ENCODE results near the gene PRDM16. TPM values are rescaled to one million over a fixed set of nuclear protein-coding genes. Genes with fewer than 3 reads are reported as not detected.
A peak's percentile ranks its signal among the peaks of the same experiment; 100 is the strongest.

The PRDM16 gene
- total RNA-seq, 1 experiment from 2014 or later, result 0.17 TPM

DNA sequence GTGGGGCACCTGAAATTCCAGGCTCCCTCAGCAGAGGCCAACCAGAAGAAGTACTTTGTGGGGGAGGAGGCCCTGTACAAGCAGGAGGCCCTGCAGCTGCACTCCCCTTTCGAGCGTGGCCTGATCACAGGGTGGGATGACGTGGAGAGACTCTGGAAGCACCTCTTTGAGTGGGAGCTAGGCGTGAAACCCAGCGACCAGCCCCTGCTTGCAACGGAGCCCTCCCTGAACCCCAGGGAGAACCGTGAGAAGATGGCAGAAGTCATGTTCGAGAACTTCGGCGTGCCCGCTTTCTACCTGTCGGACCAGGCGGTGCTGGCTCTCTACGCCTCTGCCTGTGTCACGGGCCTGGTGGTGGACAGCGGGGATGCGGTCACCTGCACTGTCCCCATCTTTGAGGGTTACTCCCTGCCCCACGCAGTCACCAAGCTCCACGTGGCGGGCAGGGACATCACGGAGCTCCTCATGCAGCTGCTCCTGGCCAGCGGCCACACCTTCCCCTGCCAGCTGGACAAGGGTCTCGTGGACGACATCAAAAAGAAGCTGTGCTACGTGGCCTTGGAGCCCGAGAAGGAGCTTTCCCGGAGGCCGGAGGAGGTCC, 47.1 kb upstream of the PRDM16 start:
- Histone ChIP-seq H3K79me1 (ENCODE audit: insufficient read depth, low read depth, low read length, poor library complexity, severe bottlenecking) (no peaks in the 10 kb centered on the region), H3K9me3 (ENCODE audit: control insufficient read depth, low read depth, low read length) (peaks cover 34% of the 10 kb centered on the region), H3K4me1 (ENCODE audit: insufficient read depth, low read length) (no peaks in the 10 kb centered on the region), H3K9ac (ENCODE audit: extremely low read depth, insufficient read length, low read length) (no peak overlapping the region), H4K91ac (ENCODE audit: insufficient read length, low read depth, low read length) (no peak overlapping the region), H2BK5ac (ENCODE audit: insufficient read length, low read length) (no peak overlapping the region), H3T11ph (ENCODE audit: low read length) (no peak overlapping the region), H3K27me3 (ENCODE audit: insufficient read depth, low read length) (no peaks in the 10 kb centered on the region), H3K23me2 (ENCODE audit: insufficient read length, low read depth, low read length, poor library complexity, severe bottlenecking) (no peaks in the 10 kb centered on the region), H4K5ac (ENCODE audit: insufficient read length, low read depth, low read length) (no peak overlapping the region), H3K79me2 (ENCODE audit: insufficient read depth, low read length) (no peaks in the 10 kb centered on the region), H3K4me2 (ENCODE audit: insufficient read depth, insufficient read length, low read length) (no peak overlapping the region), H3K18ac (ENCODE audit: insufficient read length, low read depth, low read length) (no peak overlapping the region), H2BK20ac (ENCODE audit: low read depth, low read length, poor library complexity, severe bottlenecking) (no peak overlapping the region), H2AK5ac (ENCODE audit: insufficient read length, low read length) (no peak overlapping the region), H4K20me1 (ENCODE audit: control insufficient read depth, insufficient read depth, insufficient read length) (no peaks in the 10 kb centered on the region), H2AFZ (ENCODE audit: low read length) (no peak overlapping the region), H3K56ac (ENCODE audit: insufficient read length, low read depth, low read length) (no peak overlapping the region), H2BK12ac (ENCODE audit: insufficient read length, low read depth, low read length) (no peak overlapping the region), H2BK15ac (ENCODE audit: low read depth, low read length) (no peak overlapping the region), H3K23ac (ENCODE audit: insufficient read length, low read depth, low read length) (no peak overlapping the region), H2BK120ac (ENCODE audit: low read depth, low read length, poor library complexity, severe bottlenecking) (no peak overlapping the region), H3K27ac (ENCODE audit: insufficient read length, low read depth, low read length) (no peak overlapping the region), H3K4ac (ENCODE audit: low read depth, low read length) (no peak overlapping the region), H4K8ac (replicated peaks; ENCODE audit: insufficient read length, low read depth, low read length) (no peak overlapping the region), H3K14ac (ENCODE audit: insufficient read depth, low read length) (no peak overlapping the region; the same call in 1 of the 2 replicates)
- Mint-ChIP-seq H3K9me3 (peaks cover 8 to 34% of the 10 kb centered on the region in 2 experiments; a peak in 4 of 5 replicates), H3K36me3 (ENCODE audit: insufficient read depth in 1 of 3, low read depth in 3 of 3) (peaks cover 0 to 19% (median 2%) of the 10 kb centered on the region in 3 experiments; a peak in 4 of 7 replicates), H3K27ac (peak overlapping the region in 1 of 3 experiments; percentile 55; a peak in 1 of 7 replicates), H3K27me3 (ENCODE audit: low read depth) (peaks cover 3% of the 10 kb centered on the region), H3K4me3 (no peak overlapping the region), H3K4me1 (peaks cover 0 to 10% of the 10 kb centered on the region in 2 experiments; a peak in 2 of 4 replicates)
- WGBS (ENCODE audit: extremely low coverage, insufficient read length, low lambda C conversion rate), result no CpG with 5 or more reads among the region's 28 CpGs
- DNase-seq, result no peak
- TF ChIP-seq, protein P1, sequence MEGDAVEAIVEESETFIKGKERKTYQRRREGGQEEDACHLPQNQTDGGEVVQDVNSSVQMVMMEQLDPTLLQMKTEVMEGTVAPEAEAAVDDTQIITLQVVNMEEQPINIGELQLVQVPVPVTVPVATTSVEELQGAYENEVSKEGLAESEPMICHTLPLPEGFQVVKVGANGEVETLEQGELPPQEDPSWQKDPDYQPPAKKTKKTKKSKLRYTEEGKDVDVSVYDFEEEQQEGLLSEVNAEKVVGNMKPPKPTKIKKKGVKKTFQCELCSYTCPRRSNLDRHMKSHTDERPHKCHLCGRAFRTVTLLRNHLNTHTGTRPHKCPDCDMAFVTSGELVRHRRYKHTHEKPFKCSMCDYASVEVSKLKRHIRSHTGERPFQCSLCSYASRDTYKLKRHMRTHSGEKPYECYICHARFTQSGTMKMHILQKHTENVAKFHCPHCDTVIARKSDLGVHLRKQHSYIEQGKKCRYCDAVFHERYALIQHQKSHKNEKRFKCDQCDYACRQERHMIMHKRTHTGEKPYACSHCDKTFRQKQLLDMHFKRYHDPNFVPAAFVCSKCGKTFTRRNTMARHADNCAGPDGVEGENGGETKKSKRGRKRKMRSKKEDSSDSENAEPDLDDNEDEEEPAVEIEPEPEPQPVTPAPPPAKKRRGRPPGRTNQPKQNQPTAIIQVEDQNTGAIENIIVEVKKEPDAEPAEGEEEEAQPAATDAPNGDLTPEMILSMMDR (conservative IDR thresholded peaks at IDR 0.05), result no peak

Data from H9 (cell line).